Measurements from ENCODE around the gene CEMIP. TPM values are rescaled to one million over a fixed set of nuclear protein-coding genes. Genes with fewer than 3 reads are reported as not detected.
A peak's percentile ranks its signal among the peaks of the same experiment; 100 is the strongest.

CEMIP gene
- total RNA-seq, 1 donor: 687 TPM

DNA sequence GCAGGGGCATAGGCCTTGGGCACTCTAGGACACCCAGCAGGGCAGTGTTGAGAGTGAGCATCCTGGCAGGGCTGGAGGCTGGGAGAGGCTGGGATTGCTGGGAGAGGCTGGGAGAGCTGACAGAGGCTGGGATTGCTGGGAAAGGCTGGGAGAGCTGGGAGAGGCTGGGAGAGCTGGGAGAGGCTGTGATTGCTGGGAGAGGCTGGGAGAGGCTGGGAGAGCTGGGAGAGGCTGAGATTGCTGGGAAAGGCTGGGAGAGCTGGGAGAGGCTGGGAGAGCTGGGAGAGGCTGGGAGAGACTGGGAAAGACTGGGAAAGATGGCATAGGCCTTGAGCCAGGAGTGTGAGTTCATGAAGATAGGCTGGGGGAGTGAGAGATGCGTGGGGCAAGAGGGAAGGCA lies 132.7 kb downstream of the CEMIP start:
- no peak overlapping the region for H2AFZ ChIP-seq (ENCODE audit: low read length)
- no peaks in the 10 kb centered on the region for H3K9me3 ChIP-seq (ENCODE audit: low read depth, low read length)
- peaks cover 89% of the 10 kb centered on the region for H3K36me3 ChIP-seq (ENCODE audit: insufficient read depth, low read length)
- no peak for DNase-seq (ENCODE audit: insufficient read length, low spot score, missing footprints)
- peaks cover 41% of the 10 kb centered on the region for H4K20me1 ChIP-seq (ENCODE audit: insufficient read depth, low read length)
- no peaks in the 10 kb centered on the region for H3K79me2 ChIP-seq (ENCODE audit: insufficient read depth, low read length)
- H3K27ac ChIP-seq (ENCODE audit: low read depth, low read length): peak overlapping the region; percentile 23
- no peak overlapping the region for H3K4me3 ChIP-seq (ENCODE audit: insufficient read depth, low read length)
- no peaks in the 10 kb centered on the region for H3K27me3 ChIP-seq (ENCODE audit: insufficient read depth, low read length)
- TF ChIP-seq, protein P1, sequence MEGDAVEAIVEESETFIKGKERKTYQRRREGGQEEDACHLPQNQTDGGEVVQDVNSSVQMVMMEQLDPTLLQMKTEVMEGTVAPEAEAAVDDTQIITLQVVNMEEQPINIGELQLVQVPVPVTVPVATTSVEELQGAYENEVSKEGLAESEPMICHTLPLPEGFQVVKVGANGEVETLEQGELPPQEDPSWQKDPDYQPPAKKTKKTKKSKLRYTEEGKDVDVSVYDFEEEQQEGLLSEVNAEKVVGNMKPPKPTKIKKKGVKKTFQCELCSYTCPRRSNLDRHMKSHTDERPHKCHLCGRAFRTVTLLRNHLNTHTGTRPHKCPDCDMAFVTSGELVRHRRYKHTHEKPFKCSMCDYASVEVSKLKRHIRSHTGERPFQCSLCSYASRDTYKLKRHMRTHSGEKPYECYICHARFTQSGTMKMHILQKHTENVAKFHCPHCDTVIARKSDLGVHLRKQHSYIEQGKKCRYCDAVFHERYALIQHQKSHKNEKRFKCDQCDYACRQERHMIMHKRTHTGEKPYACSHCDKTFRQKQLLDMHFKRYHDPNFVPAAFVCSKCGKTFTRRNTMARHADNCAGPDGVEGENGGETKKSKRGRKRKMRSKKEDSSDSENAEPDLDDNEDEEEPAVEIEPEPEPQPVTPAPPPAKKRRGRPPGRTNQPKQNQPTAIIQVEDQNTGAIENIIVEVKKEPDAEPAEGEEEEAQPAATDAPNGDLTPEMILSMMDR (IDR thresholded peaks at IDR 0.05; ENCODE audit: extremely low read depth, low read depth, low read length): no peak
- no peaks in the 10 kb centered on the region for H3K4me1 ChIP-seq (ENCODE audit: insufficient read depth, low read length)
- H3K4me2 ChIP-seq (ENCODE audit: insufficient read depth, low read length): no peak overlapping the region

DNA sequence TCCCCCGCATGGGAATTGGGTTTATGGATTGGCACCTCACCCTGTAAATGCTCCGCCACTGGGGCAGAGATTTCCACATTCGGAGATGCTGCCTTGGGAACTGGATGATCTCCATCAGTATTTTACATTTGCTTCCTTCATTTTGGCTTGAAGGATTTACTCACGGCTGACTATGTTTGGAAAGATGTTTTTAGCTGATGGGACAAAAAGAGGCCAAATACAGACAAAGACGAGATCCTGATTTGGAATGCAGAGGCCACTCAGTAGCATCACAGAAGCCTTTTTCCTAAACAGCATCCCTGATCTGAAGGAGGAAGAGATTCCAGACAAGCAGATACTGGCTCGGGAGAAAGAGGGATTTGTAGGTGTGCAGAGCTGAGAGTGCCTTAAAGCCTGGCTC lies 133.5 kb downstream of the CEMIP start:
- Histone ChIP-seq H3K27me3 (ENCODE audit: insufficient read depth, low read length) (no peaks in the 10 kb centered on the region), H3K9me3 (ENCODE audit: low read depth, low read length) (no peaks in the 10 kb centered on the region), H2AFZ (ENCODE audit: low read length) (no peak overlapping the region), H3K4me3 (ENCODE audit: insufficient read depth, low read length) (no peak overlapping the region), H3K79me2 (ENCODE audit: insufficient read depth, low read length) (no peaks in the 10 kb centered on the region), H3K4me2 (ENCODE audit: insufficient read depth, low read length) (no peak overlapping the region), H3K27ac (ENCODE audit: low read depth, low read length) (no peak overlapping the region), H3K4me1 (ENCODE audit: insufficient read depth, low read length) (no peaks in the 10 kb centered on the region), H4K20me1 (ENCODE audit: insufficient read depth, low read length) (peaks cover 42% of the 10 kb centered on the region), H3K36me3 (ENCODE audit: insufficient read depth, low read length) (peaks cover 90% of the 10 kb centered on the region)
- TF ChIP-seq, protein P1 (IDR thresholded peaks at IDR 0.05; ENCODE audit: extremely low read depth, low read depth, low read length): no peak
- no peak for DNase-seq (ENCODE audit: insufficient read length, low spot score, missing footprints)

DNA sequence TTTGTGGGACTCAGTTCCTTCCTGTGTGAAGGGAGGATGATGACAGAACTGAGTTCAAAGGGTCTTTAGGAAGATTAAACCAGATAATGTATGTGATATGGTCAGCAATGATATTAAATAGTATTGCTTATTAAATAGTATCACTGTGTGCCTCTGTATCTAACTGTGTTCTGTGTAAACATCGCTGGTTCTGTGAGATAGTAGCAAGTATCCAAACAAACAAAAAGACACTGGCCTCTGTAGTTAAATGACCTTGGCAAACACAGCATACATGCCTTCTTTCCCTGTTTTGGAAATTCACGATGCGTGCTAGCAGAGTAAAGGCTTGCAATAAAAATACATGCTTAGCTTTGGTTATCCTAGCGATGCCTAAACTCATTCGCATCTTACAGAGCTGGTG lies 134.4 kb downstream of the CEMIP start:
- Histone ChIP-seq H2AFZ (ENCODE audit: low read length) (no peak overlapping the region), H4K20me1 (ENCODE audit: insufficient read depth, low read length) (peaks cover 38% of the 10 kb centered on the region), H3K36me3 (ENCODE audit: insufficient read depth, low read length) (peaks cover 85% of the 10 kb centered on the region), H3K4me3 (ENCODE audit: insufficient read depth, low read length) (no peak overlapping the region), H3K27me3 (ENCODE audit: insufficient read depth, low read length) (no peaks in the 10 kb centered on the region), H3K79me2 (ENCODE audit: insufficient read depth, low read length) (no peaks in the 10 kb centered on the region), H3K4me1 (ENCODE audit: insufficient read depth, low read length) (no peaks in the 10 kb centered on the region), H3K27ac (ENCODE audit: low read depth, low read length) (no peak overlapping the region), H3K4me2 (ENCODE audit: insufficient read depth, low read length) (no peak overlapping the region), H3K9me3 (ENCODE audit: low read depth, low read length) (no peaks in the 10 kb centered on the region)
- no peak for DNase-seq (ENCODE audit: insufficient read length, low spot score, missing footprints)
- TF ChIP-seq, protein P1 (IDR thresholded peaks at IDR 0.05; ENCODE audit: extremely low read depth, low read depth, low read length): no peak

DNA sequence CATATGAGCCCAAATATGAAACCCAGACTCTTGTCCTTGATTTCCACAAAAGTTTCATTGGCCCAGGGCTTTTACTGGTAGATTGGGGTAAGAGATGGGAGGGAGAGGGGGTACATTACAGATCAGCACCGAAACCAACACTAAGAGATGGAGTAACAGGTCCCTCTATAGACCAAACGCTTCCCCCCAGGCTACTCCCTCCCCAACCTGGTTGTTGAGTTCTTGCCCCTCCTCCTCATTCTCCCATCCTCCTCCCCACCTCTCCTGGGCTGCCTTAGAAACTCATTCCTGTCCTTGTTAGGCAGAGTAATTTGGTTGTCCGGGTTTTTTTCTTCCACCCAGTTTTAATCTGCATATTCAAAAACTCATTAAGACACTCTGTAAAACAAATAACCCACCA lies 136.3 kb downstream of the CEMIP start:
- Histone ChIP-seq H4K20me1 (ENCODE audit: insufficient read depth, low read length) (peaks cover 34% of the 10 kb centered on the region), H3K27ac (ENCODE audit: low read depth, low read length) (no peak overlapping the region), H3K4me2 (ENCODE audit: insufficient read depth, low read length) (no peak overlapping the region), H3K4me3 (ENCODE audit: insufficient read depth, low read length) (no peak overlapping the region), H2AFZ (ENCODE audit: low read length) (no peak overlapping the region), H3K79me2 (ENCODE audit: insufficient read depth, low read length) (no peaks in the 10 kb centered on the region), H3K27me3 (ENCODE audit: insufficient read depth, low read length) (no peaks in the 10 kb centered on the region), H3K9me3 (ENCODE audit: low read depth, low read length) (no peaks in the 10 kb centered on the region), H3K4me1 (ENCODE audit: insufficient read depth, low read length) (no peaks in the 10 kb centered on the region), H3K36me3 (ENCODE audit: insufficient read depth, low read length) (peaks cover 83% of the 10 kb centered on the region)
- TF ChIP-seq, protein P1 (IDR thresholded peaks at IDR 0.05; ENCODE audit: extremely low read depth, low read depth, low read length): no peak
- no peak for DNase-seq (ENCODE audit: insufficient read length, low spot score, missing footprints)
